HG02642 (cell line): ENCODE results near the gene FLNB.
A peak's percentile ranks its signal among the peaks of the same experiment; 100 is the strongest.

Experiments
- ATAC-seq: cut with Tn5 transposase; IDR thresholded peaks from one replicate; pipeline ENCODE4 v1.9.1; 2021; ENCODE audit warnings: mild to moderate bottlenecking; ENCODE audit not compliant: unreplicated experiment, poor library complexity

Gene FLNB, protein sequence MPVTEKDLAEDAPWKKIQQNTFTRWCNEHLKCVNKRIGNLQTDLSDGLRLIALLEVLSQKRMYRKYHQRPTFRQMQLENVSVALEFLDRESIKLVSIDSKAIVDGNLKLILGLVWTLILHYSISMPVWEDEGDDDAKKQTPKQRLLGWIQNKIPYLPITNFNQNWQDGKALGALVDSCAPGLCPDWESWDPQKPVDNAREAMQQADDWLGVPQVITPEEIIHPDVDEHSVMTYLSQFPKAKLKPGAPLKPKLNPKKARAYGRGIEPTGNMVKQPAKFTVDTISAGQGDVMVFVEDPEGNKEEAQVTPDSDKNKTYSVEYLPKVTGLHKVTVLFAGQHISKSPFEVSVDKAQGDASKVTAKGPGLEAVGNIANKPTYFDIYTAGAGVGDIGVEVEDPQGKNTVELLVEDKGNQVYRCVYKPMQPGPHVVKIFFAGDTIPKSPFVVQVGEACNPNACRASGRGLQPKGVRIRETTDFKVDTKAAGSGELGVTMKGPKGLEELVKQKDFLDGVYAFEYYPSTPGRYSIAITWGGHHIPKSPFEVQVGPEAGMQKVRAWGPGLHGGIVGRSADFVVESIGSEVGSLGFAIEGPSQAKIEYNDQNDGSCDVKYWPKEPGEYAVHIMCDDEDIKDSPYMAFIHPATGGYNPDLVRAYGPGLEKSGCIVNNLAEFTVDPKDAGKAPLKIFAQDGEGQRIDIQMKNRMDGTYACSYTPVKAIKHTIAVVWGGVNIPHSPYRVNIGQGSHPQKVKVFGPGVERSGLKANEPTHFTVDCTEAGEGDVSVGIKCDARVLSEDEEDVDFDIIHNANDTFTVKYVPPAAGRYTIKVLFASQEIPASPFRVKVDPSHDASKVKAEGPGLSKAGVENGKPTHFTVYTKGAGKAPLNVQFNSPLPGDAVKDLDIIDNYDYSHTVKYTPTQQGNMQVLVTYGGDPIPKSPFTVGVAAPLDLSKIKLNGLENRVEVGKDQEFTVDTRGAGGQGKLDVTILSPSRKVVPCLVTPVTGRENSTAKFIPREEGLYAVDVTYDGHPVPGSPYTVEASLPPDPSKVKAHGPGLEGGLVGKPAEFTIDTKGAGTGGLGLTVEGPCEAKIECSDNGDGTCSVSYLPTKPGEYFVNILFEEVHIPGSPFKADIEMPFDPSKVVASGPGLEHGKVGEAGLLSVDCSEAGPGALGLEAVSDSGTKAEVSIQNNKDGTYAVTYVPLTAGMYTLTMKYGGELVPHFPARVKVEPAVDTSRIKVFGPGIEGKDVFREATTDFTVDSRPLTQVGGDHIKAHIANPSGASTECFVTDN (N-terminal part only)

DNA sequence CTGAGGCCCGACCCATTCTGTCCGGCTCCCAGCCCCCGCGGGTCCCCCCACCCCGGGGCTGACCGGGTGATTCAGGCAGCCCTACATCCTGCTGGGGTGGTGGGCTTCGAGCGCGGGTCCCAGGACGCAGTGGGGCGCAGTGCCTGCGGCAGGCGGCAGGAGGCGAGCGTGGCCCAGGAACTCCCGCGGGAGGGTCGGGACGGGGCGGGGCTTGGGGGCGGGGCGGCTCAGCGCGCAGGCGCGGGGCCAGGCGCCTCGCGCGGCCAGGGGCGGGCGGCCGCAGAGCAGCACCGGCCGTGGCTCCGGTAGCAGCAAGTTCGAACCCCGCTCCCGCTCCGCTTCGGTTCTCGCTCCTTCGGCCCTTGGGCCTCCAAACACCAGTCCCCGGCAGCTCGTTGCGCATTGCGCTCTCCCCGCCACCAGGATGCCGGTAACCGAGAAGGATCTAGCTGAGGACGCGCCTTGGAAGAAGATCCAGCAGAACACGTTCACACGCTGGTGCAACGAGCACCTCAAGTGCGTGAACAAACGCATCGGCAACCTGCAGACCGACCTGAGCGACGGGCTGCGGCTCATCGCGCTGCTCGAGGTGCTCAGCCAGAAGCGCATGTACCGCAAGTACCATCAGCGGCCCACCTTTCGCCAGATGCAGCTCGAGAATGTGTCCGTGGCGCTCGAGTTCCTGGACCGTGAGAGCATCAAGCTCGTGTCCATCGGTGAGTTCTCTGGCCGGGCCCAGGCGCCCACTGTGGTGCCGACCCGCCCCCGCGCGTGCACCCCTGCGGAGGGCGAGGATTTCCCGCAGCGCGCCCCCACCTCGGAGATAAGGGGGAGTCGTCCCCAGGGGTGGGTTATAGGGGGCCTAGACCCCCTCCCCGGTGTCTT lies at the start of gene FLNB:
FLNB (plus strand) TSS at position 282 of the 885 bp plus-strand sequence; CDS start at position 425, 143 bp downstream.
- peak; percentile 74 for ATAC-seq

DNA sequence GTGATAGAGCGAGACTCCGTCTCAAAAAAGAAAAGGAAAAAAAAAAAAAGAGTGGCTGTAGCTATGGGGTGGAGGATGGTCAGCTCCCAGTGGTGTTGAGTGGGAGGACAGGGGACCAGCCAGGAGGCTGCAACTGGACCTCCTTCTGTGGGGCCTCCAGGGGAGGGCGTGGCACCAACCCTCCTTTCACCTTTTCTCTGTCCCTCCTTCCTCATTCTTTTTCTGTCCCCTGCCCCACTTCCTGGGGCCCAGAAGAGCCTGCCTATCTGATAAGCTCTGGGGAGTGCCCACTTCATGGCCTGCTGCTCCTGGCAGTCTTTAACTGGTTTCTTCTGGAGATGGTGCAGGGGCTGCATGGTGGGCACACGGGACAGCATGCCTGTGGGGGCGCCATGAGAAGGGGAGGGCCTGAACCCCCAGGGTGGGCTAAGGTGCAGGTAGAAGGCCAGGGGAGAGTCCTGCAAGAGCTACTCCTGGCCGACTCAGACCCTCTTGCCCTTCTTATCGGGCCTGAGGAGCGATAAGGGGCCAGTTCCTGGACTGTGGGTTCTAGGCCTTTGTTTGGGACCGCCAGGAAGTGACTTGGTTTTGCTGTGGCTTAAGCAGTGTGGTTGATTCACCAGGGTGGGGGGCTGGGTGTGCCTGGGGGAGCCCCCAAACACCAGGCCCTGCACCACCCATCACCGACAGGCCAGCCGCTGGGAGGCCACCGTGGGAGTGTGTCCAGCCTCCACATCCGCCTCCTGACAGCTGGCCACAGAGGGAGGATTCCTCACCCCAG lies 49.4 kb upstream of the FLNB start:
- peak; percentile 25 for ATAC-seq

DNA sequence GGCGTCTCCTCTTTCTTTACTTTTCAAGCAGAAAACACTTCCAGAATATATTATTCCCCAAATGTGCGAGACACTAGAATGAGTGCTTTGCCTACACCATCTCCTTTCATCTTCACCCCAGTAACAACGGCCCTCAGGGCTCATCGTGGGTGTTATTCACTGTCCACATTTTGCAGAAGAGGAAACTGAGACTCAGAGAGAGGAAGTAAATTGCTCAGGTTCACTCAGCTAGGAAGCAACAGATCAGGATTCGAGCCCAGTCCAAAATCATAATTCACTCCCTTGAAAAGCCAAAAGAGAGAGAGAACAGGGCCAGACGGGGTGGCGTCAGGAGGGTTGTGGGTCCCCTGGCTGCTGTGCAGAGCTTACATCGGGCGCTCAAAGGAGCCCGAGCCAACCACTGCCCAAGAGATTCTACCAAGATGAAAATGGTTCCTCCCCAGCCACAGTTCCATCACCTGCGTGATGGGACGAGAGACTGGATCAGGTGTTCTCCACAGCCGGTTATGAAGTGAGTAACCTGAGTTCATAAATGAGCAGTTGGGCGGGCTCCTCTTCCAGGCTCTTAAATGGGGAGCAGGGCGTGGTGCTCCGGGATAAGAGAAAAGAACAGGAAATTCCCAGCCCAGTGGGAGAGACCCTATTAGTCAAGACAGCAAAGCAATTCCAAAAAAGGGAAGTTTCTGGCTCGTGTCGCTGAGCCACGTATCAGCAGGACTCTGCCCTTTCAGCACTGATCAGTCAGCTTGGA lies 48.6 kb upstream of the FLNB start:
- ATAC-seq = peak; percentile 42

DNA sequence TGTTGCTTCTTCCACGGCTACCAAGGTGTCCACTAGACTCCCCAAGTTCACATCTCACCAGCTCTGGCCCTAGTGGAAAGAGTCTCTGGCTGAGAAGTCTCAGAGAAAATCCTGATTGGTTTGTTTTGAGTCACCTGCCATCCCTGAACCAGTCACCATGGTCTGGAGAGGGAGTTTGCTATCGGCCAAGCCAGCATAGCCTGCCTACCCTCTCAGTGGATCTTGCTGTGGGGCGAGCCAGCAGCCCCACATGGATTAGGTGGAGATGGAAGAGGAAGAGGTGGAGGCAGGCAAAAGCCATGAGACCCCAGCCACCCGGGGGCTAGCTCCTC lies 48.1 kb upstream of the FLNB start:
- ATAC-seq = no peak

DNA sequence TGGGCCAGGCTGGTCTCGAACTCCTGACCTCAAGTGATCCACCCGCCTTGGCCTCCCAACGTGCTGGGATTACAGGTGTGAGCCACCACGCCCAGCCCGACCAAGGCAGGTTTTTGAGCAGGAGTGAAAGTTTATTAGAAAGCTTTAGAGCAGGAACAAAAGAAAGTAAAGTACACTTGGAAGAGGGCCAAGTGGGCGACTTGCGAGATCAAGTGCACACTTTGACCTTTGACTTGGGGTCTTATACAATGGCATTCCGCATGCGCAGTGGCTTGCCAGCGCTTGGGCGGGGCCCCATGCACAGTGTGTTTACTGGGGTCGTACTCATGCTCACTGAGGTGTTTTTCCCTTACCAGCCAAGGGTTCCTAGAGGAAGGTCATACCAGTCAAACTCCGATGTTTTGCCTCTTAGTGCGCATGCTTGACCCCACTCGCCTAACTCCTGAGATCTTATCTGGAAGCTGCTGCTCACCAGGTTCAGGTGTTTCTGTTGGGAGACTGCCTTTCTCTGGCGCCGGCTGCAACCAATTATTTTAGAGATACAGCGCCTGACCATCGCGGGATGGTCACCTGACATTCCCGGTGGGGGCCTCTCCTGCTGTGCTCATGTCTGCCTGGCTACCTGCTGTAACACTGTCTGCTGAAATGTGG lies 46.9 kb upstream of the FLNB start:
- no peak for ATAC-seq

DNA sequence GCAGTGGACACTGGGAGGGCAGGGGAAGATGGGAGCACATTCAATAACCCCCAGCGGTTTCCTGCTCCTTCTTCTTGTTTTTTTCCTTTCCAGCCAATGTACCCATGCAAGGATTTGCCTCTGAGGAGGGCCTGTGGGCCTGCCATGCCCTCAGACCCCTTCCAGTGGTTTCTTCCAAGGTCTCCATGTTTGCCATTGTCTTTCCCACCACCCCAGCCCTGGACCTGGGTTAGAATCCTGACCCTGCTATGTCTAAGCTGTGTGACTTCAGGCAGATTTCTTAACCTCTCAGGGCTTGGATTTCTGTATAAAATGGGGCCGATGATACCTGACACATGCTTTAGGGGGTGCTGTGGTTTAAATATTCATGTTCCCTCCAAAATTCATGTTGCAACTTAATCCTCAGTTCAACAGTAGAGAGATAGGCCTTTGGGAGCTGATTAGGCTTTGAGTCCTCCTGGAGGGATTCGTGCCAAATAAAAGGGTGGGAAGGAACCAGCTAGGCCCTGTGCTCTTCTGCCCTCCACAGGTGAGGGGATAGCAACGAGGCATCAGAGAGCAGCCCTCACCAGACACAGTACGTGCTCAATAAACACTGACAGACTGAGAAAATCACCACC lies 46.3 kb upstream of the FLNB start:
- ATAC-seq = no peak

DNA sequence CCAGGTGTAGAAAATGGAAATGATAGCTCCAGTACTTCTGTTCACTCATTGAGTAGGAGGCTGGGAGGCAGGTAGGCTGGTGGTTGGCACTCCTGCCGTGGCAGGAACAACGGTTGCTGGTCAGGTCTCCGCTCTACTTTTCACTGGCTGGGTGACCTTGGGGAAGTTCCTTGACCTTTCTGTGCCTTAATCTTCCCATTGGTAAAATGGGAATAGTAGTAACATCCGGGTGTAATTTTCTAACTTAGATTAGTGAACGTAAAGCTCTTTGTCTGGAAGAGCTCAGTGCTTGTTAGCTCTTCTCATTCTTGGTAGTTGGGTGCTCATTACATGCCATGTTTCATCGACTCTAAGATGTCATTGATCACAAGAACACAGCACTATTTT lies 45.8 kb upstream of the FLNB start:
- ATAC-seq = no peak

DNA sequence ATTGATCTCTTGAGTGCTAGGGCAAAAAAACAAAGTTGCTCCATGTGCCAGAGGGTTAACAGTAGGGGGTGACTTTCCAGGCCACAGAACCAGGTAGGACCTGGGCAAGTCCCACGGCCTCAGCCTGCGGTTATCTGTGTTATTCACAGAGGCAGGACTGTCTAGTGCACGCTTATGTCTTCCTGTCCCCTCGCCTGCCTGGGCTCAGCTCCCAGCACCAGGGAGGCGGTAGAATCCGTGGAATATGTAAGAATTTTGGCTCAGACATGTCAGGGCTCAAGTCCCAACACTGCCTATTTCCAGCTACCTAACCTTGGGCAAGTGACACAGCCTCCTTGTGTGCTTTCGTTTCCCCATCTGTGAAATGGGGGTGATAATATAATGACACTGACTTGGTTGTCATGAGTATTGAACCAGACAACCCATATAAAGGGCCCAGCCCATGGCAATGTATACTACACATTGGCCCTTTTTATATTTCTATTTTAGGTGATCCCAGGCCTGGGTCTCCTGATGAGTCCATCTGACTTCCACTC lies 44.3 kb upstream of the FLNB start:
- no peak for ATAC-seq

DNA sequence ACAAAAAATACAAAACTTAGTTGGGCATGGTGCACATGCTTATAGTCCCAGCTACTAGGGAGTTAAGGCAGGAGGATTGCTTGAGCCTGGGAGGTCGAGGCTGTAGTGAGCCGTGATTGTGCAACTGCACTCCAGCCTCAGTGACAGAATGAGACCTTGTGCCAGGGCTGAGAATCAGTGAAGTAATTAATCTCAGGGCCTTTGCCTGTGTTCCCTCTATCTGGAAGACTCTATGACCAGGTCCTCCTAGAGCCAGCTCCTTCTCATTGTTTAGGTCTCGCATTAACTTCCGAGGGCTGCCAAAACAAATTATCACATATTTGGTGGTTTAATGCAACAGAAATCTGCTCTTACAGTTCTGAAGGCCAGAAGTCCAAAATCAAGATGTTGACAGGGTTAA lies 41.4 kb upstream of the FLNB start:
- no peak for ATAC-seq

DNA sequence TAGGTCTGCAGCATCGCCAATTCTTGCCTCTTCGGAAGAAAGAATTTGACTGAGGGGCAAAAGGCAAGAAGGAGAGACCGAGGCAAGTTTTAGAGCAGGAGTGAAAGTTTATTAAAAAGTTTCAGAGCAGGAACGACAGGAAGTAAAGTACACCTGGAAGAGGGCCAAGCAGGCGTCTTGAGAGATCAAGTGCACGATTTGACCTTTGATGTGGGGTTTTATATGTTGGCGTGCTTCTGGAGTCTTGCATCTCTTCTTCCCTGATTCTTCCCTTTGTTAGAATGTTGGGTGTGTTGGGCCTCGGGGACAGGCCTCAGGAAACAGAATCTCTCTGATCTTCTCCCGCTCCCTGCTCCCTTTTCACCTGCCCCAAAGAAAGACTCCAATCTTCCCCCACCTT lies 40.6 kb upstream of the FLNB start:
- ATAC-seq = no peak

DNA sequence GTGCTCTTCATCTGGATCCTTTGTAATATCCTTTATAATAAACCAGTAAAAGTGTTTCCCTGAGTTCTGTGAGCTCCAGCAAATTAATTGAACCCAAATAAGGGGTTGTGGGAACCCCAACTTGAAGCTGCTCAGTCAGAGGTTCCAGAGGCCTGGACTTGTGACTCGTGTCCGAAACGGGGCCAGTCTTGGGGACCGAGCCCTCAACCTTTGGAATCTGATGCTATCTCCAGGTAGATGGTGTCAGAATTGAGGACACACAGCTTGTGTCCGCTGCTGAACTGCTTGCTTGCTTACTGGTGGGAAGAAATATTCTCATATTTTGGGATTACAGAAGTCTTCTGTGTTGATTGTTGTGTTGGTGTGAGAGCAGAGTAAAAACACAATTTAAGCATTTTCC lies 39.7 kb upstream of the FLNB start:
- ATAC-seq = no peak

DNA sequence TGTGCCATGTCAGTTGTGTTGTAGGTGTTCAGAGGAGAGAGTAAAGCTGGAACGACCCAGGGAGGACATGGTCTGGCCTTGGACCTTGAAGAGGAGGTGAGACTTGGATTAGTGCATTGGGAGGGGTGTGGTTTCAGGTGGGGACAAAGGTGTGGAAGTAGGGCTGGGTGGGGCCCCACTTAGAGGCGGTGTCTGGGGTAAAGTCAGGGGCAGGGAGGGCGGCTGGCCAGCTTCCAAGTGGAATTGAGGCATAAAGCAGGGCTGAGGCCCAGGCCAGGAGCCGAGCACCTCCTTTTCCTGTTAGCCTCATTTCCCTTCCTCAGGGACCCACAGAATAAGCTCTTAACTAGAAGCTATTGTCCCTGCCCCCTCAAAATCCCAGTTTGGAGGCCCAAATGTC lies 36.2 kb upstream of the FLNB start:
- no peak for ATAC-seq

DNA sequence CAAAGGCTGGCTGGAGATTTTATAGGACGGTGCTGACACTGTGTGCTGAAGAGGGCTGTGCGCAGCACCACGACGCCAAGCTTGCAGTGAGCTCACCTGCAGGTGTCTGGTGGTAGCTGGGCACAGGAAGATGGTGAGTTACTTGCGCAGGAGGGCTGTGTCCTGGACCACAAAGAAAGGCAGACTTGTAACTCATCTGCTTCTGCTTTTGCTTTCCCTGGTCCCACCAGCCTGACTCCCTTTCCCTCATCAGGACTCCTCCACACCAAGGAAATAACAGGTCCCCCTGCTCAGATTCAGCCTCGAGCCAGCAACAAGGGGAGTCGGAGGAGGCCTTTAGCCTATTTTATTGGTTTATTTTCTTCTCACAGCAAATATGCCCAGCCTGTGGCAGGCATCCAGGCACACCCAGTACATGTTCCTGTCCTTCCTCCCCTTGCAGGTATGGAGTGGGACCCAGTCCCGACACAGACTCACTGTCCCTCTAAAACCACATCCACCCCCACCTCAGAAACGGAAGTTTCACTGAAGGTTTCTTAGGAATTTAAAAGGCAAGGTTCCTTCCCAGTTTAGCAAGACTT lies 35.6 kb upstream of the FLNB start:
- ATAC-seq = no peak

DNA sequence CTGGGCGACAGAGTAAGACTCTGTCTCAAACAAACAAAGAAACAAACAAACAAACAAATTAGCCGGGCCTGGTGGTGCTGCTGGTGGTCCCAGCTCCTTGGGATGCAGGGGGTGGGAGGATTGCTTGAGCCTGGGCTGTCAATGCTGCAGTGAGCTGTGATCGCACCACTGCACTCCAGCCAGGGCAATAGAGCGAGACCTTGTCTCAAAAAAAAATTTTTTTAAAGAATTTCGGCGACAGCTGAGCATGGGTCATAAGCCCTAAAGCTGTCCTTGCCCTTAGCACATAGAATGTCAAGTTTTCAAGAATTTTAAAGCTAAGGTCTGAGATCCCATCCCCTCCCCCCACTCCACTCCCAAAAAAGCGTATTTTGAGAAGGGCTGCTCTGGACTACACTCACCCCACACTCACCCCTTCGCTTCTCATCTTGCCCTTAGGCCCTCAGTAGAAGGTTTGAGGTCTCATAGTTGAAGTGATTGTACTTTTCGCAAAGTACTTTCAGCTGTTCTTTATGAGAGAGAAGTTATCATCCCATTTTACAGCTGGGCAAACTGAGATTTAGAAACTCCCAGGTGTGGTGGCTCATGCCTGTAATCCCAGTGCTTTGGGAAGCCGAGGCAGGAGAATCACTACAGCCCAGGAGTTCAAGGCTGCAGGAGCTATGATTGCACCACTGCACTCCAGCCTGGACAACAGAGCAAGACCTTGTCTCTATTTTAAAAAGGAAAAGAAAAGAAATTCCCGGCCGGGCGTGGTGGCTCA lies 34.3 kb upstream of the FLNB start:
- ATAC-seq = no peak

DNA sequence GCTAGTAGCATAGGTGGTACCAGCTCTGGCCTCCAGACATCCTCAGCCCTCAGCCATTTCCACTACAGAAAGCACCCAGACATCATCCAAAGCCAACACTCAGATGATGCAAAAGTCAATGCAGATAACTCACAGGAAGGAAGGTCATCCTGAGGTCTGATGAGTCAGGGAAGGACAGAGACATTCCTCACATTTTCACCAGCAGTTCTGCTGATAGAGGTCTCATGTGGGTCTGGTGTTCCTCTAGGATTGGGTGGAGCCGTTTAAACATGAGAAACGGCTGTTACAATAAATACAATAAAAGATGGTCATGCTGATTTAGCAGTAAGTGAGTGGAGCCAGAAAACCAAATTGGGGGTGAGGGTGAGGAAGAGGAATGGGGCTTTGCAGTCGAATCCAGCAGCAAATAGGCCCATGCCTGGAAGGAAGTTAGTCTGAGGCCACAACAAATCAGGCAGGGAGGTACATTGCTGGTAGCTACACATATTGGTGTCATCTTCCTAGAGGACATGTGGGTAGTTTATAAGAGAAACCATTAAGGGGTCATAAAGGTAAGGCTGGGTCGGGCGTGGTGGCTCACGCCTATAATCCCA lies 33.3 kb upstream of the FLNB start:
- ATAC-seq = no peak

DNA sequence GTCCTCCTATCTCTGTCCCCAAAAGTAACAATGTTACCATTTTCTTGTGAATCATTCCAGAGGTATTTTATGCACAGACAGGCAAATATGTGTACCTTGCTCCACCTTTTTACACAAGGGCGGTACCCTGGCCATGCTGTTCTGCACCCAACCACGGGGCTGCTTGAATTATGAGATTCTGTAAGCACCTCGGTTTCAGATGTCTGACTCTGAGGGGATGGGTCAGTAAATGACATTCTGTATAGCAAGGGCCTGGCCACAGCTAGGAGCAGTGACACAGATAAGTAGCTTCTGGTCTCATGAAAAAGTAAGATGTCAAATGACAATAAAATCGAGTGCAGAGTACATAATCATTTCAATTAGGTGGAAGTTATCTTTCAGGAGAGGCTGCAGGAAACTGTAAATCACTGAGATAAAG lies 30.4 kb upstream of the FLNB start:
- no peak for ATAC-seq
